ENCODE data around the gene THBS3. TPM values are rescaled to one million over a fixed set of nuclear protein-coding genes. Genes with fewer than 3 reads are reported as not detected.
"Not testable (repeated sequence)": the region's sequence is repeated elsewhere in the genome, so short reads cannot be mapped to it uniquely, and the experiment has no call there.

THBS3 gene
- total and polyA plus RNA-seq, 9 of the 15 experiments (the other 6 are each of a cell fraction or from before 2014, with no cell fraction given), result 0.59 to 8.3 (median 3.2) TPM

DNA sequence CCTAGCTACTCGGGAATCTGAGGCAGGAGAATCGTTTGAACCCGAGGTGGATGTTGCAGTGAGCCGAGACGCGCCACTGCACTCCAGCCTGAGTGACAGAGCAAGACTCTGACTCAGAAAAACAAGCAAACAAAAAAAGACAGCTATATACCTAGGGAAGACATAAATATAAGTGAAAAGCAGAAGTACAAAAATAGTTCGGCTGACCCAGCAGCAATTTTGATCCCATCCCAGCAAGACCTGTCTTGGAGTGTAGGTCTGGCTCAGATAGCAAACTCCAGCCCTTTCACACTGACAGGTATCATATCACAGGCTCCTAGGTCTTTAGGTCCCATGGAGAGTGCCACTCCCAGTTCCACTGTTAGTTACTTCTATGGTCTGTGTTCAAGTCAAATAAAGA is 15.3 kb upstream of the THBS3 start (continued):
- TF ChIP-seq TEAD4 (IDR thresholded peaks at IDR 0.05; ENCODE audit: low read length), result 0 out of 2 replicates have a peak, but pooled peaks have one; percentile 25
- no peak for TF ChIP-seq TEAD4 (CRISPR knock-in tag; IDR thresholded peaks at IDR 0.05; ENCODE audit: borderline replicate concordance)
- TF ChIP-seq PHB2 (IDR thresholded peaks at IDR 0.05; ENCODE audit: low read depth), result no peak
- peak; percentile 39; the same call in 1 of the 2 replicates for TF ChIP-seq TCF3 (CRISPR knock-in tag; IDR thresholded peaks at IDR 0.05)
- no peak for TF ChIP-seq ZNF217 (CRISPR knock-in tag; IDR thresholded peaks at IDR 0.05)
- TF ChIP-seq, protein P1, sequence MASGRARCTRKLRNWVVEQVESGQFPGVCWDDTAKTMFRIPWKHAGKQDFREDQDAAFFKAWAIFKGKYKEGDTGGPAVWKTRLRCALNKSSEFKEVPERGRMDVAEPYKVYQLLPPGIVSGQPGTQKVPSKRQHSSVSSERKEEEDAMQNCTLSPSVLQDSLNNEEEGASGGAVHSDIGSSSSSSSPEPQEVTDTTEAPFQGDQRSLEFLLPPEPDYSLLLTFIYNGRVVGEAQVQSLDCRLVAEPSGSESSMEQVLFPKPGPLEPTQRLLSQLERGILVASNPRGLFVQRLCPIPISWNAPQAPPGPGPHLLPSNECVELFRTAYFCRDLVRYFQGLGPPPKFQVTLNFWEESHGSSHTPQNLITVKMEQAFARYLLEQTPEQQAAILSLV (tag; IDR thresholded peaks at IDR 0.05), result no peak
- TF ChIP-seq RBM22 (IDR thresholded peaks at IDR 0.05; ENCODE audit: low read depth, low read length, poor library complexity, severe bottlenecking), result no peak
- TF ChIP-seq, protein P2, sequence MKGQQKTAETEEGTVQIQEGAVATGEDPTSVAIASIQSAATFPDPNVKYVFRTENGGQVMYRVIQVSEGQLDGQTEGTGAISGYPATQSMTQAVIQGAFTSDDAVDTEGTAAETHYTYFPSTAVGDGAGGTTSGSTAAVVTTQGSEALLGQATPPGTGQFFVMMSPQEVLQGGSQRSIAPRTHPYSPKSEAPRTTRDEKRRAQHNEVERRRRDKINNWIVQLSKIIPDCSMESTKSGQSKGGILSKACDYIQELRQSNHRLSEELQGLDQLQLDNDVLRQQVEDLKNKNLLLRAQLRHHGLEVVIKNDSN (CRISPR knock-in tag; IDR thresholded peaks at IDR 0.05), result no peak
- no peak for TF ChIP-seq YBX1 (IDR thresholded peaks at IDR 0.05)
- no peak for TF ChIP-seq ZNF75A (CRISPR knock-in tag; IDR thresholded peaks at IDR 0.05)
- no peak for TF ChIP-seq MIER1 (IDR thresholded peaks at IDR 0.05; ENCODE audit: low read depth)
- TF ChIP-seq NR1H2 (CRISPR knock-in tag; IDR thresholded peaks at IDR 0.05), result no peak

DNA sequence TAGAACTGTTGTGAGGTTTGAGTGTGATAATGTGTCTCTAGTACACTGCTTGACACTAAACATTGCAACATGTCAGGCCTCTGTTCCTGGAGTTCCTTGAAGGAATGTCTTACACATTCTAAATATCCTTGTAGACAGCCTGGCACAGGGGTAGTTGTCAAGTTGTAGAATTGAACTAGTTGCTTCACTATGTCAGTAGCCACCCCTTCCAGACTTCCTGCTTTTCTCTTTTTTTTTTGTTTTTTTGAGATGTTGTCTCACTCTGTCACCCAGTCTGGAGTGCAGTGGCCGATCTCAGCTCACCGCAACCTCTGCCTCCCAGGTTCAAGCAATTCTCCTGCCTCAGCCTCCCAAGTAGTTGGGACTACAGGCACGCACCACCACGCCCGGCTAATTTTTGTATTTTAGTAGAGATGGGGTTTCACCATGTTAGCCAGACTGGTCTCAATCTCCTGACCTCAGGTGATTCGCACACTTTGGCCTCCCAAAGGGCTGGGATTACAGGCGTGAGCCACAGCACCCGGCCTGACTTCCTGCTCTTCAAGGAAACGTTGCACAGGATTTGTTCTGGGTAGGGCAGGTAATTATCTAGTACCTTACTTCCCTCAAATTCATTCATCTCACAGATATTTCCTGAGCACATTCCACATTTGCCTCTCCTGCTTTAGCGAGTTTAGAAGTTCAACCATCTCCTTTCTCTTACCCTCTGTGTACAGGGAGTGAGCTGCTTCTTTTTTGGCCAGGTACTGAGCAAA is 12.7 kb upstream of the THBS3 start:
- H3K36me3 ChIP-seq (ENCODE audit: control insufficient read depth, insufficient read depth, low read length); H3K4me2 ChIP-seq (ENCODE audit: insufficient read depth, low read length); ATAC-seq; FAIRE-seq; CTCF ChIA-PET (ENCODE audit: low intra/inter-chr PET ratio); H3K9ac ChIP-seq (ENCODE audit: insufficient read depth in 1 of 2, low read depth in 2 of 2, low read length in 2 of 2); BruUV-seq (replicated peaks); H4K20me1 ChIP-seq (replicated peaks; ENCODE audit: control insufficient read depth, insufficient read depth, low read length); H3K9me1 ChIP-seq (ENCODE audit: control insufficient read depth, insufficient read depth, low read length); in situ Hi-C loops (cut with MboI); H3K27me3 ChIP-seq (ENCODE audit: control insufficient read depth in 2 of 2, insufficient read depth in 2 of 2, low read length in 2 of 2); DNase-seq (ENCODE audit: extremely low read depth in 1 of 4, low spot score in 3 of 4); H3K4me3 ChIP-seq; H3K79me2 ChIP-seq (ENCODE audit: control insufficient read depth, insufficient read depth, low read length); H3K9me3 ChIP-seq (replicated peaks; ENCODE audit: control insufficient read depth, insufficient read depth, low read depth, low read length); intact Hi-C loops (cut with micrococcal nuclease): not testable (repeated sequence)
- POLR2A ChIA-PET, result interaction anchor here (0.6 to 1.8 kb wide), 2 partner anchors 13 to 250 kb away, joined by 3 to 5 read pairs; no protein-coding TSS in a partner anchor
- peaks cover 16 to 34% of the 10 kb centered on the region in 2 experiments for H3K4me1 ChIP-seq (replicated peaks in 1 of 2; ENCODE audit: control insufficient read depth in 2 of 2, insufficient read depth in 2 of 2, low read length in 2 of 2)
- WGBS (ENCODE audit: insufficient coverage, low coverage, missing lambda C conversion rate), result 78% methylated on average over 10 of the region's 10 CpGs
- peak overlapping the region; percentile 44; the same call in 1 of the 3 replicates for H3K27ac ChIP-seq (ENCODE audit: extremely low read depth, low read depth, low read length)
- peak overlapping the region; percentile 95 for H2AFZ ChIP-seq (ENCODE audit: low read depth, low read length)
